Limb (tissue), 2 donors: ENCODE data around the gene MYO18B.
"Not testable (repeated sequence)": the region's sequence is repeated elsewhere in the genome, so short reads cannot be mapped to it uniquely, and the experiment has no call there.

Experiments
- DNase-seq, 2 donors: peaks; one replicate each; pipeline ENCODE4 v3.0.0-alpha.2; 2016; ENCODE audit errors: extremely low spot score in 2 of 2

The MYO18B gene

DNA sequence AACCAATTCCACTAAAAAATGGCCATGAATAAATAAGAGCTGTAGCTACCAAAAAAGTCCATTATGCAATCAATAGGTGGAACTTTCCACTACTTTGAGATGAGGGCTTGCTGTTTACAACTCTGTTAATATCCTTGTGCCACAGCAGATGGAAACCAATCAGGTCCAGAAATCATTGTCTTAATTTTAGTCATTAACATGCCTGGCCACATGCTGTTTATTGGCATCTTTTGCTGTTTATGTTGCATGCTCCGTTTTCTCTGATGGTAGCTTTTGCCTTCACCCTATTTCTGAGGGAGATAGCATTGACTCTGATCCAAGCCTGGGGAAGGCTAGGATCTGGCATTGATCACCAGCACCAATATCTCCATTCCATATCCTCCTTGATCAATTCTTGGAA lies 234.4 kb downstream of the MYO18B start:
- DNase-seq = no peak

DNA sequence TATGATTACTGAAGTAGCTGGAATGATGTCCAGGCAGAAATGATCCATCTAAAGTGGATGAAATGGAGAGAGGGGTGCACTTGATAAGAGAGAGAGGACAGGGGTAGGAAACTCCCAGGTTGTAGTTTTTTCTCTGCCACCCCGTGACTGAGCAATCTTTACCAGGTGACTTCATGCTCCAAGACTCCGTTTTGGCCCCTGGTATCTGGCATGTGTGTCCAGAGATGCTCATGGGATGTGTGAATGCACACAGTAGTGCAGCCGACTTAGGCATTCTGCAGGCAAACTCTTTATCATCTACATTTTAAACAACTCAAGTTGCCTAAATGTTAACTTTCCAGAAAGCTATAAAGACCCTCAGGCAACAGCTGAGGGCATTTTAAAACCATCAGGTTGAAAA lies 238.0 kb downstream of the MYO18B start:
- no peak for DNase-seq

DNA sequence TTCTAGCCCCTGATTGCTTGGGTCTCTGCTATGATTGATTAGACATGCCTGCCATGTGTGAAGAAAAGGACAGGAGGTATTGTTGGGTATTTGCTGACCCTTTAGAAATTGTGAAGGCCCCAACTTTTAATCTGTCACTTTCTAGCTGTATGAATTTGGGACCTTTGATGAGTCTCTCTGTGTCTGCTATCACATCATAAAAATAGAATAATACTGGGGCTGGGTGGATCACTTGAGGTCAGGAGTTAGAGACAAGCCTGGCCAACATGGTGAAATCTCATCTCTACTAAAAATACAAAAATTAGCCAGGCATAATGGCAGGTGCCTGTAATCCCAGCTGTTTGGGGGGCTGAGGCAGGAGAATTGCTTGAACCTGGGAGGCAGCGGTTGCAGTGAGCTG lies 242.9 kb downstream of the MYO18B start:
- DNase-seq = not testable (repeated sequence)

DNA sequence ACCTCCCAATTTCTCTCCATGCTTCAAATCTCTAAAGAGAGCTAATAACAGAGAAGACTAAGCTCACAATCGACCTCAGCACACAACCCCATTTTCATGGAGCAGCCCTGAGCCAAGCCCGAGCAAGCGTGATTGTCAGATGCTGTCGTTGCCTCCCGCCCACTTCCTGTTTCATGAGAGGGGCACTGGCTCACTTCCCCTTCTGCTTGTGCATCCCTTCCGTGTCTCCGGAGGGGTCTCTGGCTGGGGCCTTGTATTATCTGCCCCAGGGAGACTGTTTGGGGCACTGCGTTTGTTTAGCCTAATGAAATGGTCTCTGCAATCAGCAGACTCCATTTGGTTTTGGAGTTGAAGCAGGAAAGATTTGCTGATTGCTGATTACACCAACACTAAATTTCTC lies 246.0 kb downstream of the MYO18B start:
- no peak for DNase-seq

DNA sequence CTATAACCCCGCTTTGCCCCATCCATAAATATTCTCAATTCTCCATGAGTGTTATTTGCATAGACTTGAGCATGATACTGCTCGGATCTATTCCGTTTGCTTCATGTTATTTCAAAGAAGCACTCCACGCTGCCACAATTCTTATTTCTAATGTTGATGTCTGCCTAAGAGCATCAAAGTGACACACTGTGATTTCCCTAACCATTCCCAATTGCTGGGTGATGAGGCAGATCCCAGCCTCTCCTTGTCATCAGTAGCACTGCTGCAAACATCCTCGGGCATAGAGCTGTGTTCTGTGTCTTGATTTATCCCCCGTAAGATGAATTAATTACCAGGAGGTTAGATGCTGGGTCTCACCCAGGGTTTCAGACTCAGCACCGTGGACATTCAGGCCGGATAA lies 249.0 kb downstream of the MYO18B start:
- DNase-seq = no peak

DNA sequence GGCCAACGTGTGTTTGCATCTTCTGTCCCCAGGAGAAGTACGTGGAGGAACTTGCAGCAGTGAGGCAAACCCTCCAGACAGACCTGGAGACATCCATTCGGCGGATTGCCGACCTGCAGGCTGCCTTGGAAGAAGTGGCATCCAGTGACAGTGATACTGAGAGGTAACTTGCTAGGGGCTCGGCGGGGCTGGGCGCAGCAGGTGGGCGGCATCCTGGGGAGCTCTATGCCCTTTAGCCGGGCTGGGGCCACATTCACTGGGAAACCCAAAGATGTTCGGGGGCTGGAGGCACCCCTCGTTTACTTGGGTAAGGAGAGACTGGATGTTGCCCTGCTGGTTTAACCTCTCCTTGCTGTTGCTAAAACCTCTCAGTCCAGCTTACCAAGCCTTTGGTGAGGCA lies 250.3 kb downstream of the MYO18B start:
- no peak for DNase-seq

DNA sequence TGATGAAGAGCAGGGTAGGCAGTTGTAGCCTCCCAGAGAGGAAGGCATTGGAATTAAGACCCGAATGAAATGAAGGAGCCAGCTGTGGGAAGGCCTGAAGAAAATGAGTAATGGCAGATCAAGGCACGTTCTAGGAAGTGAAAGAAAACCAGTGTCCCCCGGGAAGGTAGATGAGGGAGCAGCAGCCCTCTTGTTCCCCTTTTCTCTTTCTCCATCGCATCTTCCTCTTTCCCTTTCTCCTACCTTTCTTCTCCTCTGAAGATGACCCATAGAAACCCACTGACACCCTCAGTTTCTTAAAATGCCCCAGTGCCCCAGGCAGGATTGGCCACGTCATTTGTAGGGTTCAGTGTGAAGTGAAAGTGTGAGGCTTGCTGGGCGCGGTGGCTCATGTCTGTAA lies 254.7 kb downstream of the MYO18B start:
- DNase-seq = no peak

DNA sequence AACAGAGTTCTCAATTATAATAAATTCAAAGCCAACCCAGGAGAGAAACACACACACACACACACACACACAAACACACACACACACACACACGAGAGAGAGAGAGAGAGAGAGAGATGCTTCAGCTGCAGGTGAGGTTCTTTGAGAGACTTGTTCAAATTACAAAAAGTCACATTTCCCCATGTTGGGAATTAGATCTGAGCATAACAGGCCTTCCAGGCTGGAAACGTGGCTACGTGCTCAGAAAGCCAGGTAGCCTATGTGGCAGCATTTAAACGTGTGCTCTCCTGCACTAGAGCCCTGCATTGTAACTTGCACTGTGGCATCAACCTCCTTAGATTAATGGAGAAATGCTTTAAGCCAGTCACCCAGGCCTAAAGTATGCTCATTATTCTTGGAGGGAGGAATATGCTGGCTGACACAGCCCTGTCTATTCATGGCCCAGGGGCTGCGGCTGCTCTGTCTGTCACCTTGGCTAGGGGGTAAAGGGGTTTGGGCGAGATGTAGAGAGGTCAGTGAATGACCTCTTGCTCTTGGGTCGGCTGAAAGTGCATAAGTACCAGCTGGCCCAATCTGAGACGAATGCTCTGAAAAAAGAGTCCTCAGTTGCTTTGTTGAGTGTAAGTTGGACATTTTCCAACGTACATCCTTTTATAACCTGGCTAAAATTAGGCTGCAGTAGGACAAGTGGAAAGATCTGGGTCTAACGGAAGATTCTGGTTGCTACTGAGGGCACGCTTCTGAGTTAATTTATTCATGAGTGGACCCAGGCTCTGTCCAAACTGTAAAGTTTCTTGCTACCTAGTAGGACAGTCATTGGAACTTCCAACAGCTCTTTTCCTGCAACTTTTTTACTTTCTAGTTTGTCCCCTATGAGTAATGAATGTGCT lies 256.1 kb downstream of the MYO18B start:
- no peak for DNase-seq

DNA sequence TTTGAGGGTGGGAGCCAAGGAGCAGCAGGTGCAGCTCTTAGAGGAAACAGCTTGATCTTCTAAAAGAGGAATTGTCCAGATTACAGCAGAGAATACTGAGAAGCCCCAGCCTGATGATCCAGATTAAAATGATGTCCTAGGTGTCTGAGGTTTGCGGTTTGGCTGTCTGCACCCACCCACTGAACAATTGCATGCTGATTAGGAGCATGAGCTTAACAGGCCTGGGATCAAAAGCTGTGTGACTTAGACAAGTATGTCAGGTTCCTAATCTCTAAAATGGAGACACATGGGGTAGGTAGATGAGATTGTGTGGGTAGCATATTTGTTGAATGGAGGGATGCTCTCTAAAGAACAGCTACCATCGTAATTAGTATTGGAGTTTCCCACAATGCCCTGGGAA lies 260.5 kb downstream of the MYO18B start:
- DNase-seq = no peak

DNA sequence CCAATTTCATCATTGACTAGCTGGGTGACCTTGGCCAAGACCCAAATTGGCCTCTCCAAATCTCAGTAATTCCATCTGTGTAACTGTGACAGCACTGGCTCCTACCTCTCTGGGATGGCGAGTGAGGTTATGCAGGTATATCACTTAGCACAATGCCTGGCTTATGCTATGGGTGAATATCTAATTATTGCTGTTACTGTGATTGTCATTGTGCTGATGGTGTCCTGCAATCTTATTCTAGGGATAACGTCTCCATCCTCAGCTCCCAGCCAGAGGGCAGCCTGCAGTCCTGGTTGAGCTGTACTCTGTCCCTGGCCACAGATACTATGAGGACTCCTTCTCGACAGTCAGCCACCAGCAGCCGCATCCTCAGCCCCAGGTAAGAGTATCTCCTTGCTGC lies 262.5 kb downstream of the MYO18B start:
- DNase-seq = no peak

DNA sequence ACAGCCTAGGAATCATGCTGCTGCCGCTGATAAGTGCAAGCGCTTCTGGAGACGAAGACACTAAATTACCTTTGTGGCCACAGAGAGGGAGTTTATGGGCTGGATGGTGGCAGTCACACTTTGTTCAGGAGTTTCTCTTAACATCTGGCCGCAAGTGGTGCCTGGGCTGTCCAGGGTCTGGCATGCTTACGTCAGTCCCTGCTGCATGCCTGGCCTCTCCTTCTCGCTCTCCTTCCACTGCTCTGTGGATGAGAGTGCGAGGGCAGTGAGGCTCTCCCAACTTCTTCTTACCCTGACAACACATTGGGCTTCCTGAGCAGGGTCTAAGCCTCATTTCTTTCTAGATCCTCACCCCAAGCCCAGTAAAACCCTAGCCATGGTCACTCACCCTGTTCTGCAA lies 266.6 kb downstream of the MYO18B start:
- no peak for DNase-seq

DNA sequence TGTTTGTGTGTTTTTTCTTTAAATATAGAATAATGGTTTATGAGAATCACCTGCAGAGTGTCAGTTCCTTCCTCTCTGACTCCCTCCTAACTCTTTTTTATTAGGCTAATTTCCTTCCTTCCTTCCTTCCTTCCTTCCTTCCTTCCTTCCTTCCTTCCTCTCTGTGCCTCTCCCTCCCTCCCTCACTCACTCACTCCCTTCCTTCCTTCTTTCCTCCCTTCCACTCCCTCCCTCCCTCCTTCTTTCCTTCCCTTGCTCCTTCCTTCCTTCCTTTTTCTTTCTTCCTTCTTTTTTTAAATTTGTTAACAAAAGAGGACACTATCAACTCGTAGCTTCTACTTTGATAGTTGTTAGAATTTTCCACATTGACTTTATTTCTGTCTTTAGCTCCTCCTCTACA lies 274.9 kb downstream of the MYO18B start:
- no peak for DNase-seq

DNA sequence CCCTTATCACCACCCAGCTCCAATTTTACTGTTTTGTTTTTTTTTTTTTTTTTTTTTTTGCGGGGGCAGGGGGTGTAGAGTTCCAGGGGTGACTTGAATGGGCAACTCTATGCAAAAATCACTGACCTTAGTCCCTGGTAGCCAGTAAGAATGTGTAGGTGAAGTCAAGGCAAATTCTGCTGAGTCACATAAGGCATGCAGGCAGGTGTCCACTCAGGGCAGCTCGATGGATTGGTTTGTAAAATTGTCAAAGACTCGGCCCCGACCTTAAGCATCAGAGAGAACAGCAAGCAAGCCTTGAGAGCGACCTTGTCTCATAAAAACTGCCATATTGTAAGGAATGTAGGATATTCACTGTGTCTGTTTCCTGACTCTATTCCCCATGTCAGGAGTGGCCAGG lies 275.9 kb downstream of the MYO18B start:
- no peak for DNase-seq

DNA sequence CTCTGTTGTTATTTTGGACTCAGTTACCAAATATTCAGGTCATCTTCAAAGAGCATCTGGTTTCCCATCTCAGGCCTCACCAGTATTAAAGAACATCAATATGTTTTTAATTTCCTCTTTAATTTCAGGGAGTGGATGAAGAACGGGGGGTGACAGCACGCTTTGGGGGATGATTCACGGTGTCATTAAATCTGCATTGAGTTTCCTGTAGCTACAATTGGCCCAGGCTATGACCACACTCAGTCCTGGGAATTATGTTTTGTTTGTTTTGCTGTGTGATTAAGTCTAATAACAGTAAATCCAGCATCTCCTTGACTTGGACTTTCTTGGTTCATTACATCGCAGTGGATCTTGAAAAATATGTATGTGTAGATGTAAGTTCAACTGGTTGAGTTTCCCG lies 277.6 kb downstream of the MYO18B start:
- DNase-seq = no peak

DNA sequence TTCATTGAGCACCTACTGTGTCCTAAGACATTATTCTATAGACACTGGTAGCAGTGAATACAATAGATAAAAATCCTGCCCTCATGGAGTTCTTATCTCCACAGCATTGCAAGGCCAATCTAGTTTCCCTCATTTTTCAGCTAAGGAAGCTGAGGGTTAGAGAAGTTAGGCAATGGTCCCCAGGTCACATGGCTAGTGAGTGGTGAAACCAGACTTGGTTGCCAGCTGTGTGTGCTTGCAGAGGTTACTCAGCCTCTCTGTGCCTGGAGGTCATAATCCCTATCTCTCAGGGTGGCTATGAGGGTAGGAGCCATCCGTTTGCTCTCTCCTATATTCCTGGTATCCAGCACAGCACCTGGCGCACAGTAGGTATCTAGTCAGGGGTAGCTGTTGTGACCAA lies 279.5 kb downstream of the MYO18B start:
- no peak for DNase-seq

DNA sequence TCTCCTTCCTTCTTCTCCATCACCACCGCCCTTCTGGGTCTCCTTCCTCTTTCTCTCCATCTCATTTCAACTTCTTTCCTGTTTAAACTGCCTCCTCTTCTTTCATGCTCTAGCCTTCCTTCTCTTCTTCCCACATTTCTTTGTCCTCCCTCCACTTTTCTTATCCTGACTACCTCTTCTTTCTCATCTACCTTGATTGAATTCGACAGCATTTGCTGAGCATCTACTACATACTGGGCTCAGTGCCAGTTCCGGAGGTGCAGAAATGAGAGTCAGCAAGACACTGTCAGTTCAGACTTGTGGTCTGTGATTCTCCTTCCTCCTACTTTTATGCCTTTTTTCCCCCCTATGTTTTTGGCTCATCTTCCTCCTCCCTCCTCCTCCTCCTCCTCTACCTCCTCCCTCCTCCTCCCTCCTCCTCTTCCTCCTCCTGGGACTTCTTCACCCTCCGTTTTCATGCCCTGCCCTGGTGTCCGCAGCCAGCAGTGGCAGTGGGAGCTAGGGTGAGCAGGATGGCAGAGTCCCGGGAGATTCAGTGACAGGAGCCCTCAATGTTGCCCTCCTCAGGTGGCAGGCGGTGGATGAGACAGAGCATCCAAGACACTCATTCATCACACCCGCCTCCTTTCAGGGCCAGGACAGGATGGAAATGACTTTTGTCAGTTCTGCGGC lies 281.3 kb downstream of the MYO18B start:
- no peak for DNase-seq

DNA sequence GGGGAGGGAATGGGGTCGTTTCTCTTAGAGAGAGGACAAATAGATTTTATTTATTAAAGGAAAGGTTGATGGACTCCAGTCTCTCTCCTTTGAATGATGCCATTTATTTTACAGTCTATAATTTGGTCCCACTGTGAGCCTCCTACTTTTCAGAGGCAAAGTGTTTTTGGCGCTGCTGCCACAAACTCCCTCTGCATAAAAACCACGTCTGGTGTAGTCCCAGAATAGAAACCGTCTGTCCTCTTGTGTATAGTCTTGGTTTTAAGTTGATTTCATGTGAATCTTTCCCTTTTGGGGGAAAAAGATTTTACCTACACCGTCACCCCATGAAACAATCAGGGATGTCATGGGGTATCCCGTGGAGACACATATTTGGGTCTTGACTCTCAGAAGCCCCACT lies 283.6 kb downstream of the MYO18B start:
- DNase-seq = no peak

DNA sequence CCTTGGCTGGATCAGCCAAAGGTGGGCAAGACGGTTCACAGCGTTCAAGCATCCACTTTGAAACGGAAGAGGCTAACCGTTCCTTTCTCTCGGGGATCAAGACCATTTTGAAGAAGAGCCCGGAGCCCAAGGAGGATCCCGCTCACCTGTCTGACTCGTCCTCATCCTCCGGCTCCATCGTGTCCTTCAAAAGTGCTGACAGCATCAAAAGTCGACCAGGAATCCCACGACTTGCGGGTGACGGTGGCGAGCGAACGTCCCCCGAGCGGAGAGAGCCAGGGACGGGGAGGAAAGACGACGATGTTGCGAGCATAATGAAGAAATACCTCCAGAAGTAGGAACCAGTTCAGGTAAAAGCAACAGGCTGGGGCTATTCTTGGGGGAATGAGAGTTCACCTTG lies 285.4 kb downstream of the MYO18B start:
- no peak for DNase-seq

DNA sequence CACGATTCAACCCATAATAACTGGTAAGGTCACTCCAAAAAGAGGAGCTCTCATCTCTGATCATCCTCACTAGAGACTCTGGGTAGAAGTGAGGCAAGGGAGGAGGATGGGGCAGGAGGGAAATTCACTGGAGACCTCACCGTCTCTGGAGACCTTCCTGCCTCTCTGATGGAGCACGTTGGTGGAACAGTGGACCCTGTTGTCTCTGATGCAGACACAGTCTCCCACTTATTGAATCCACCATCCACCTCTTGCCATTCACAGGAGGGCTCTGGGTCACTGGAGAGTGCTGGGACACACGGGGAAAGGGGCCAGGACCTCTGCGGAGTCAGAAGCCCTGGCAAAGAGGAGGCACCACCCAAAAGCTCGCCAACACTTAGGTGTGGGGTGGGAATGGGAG lies 289.7 kb downstream of the MYO18B start:
- DNase-seq = no peak

DNA sequence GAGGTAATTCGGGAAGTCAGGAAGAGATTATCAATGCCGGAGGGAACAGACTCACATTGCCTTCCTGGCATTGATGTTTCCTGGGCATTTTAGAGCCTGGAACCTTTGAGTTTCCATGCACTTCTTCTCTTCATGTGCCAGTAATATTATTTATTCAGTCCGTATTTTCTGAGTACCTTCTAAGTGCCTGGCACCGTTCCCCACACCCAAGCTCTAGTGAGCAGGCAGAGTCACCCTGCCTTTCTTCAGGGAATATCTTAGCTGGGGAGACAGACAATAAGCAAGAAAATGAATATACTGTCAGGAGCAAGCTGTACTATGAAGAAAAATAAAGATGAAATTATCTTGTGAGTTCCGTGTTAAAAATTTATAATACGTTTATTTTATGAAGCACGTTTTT lies 291.1 kb downstream of the MYO18B start:
- no peak for DNase-seq

DNA sequence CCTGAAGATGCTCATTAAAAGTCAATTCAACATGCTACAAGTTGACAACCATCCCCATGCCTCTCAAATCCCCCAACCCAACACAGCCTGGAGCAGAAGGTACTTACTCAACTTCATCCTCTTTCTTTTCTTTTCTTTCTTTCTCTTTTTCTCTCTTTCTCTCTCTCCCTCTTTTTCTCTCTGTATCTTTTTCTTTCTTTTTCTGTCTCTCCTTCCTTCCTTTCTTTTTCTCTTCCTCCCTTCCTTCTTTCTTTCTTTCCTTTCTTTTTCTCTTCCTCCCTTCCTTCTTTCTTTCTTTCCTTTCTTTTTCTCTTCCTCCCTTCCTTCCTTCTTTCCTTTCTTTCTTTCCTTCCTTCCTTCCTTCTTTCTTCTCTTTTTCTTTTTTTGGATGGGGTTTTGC lies 291.6 kb downstream of the MYO18B start:
- DNase-seq = no peak

DNA sequence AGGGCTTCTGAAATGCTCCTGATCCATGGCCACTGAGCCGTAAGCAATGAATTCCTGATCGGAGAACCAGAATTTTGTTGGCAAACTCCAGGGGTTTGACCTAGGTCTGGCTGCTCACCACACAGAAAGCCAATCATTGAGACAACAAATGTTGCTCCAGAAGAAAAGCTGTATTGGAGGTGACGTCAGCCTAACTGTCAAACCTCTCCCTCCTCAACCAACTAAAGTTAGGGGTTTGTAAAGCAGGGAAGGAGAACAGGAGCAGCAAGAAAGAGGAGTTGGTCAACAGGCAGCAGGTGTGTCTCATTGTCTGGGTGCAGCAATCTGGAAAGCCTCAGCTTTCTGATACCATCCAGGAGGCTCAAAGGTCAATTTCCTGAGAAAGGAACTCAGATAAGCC lies 293.5 kb downstream of the MYO18B start:
- no peak for DNase-seq

DNA sequence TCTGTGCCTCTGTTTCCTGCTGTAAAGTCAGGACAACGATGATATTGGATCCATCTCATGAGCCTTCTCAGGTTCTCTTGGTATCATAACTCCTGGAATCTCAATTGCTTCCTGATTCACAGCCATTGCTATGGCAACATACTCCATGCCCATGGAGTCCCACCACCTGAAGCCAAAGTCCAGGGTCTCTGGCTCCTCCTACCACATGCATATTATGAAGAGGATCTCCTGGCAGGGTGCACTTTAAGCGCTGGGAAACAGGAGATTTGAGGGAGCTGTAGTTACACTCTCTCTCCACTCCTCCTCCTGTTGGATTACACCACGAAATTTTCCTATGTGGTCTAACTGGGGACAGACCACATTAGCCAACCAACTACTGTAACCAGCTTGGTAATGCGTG lies 296.4 kb downstream of the MYO18B start:
- DNase-seq = no peak
